H9 (cell line): ENCODE measurements around the gene UBAC2. TPM values are rescaled to one million over a fixed set of nuclear protein-coding genes. Genes with fewer than 3 reads are reported as not detected.

Source experiments
- DNase-seq: peaks from one replicate; pipeline ENCODE4 v3.0.0-alpha.2; 2017
- H2AFZ ChIP-seq: one replicate; pipeline ENCODE4 v1.6.1; 2013; ENCODE audit warnings: mild to moderate bottlenecking, low read length, control low read depth, moderate library complexity
- H2AK5ac ChIP-seq: 2 replicates; pipeline ENCODE4 v1.6.1; 2013; ENCODE audit warnings: low read length, control low read depth, mixed read lengths; ENCODE audit not compliant: insufficient read length
- H2BK120ac ChIP-seq: one replicate; pipeline ENCODE4 v1.6.1; 2013; ENCODE audit warnings: low read depth, mild to moderate bottlenecking, low read length, control low read depth, inconsistent platforms; ENCODE audit not compliant: poor library complexity, severe bottlenecking
- H2BK12ac ChIP-seq: 2 replicates; pipeline ENCODE4 v1.6.1; 2013; ENCODE audit warnings: low read length, control low read depth, mixed read lengths, low read depth; ENCODE audit not compliant: insufficient read length
- H2BK15ac ChIP-seq: 2 replicates; pipeline ENCODE4 v1.6.1; 2013; ENCODE audit warnings: low read depth, low read length, control low read depth
- H2BK20ac ChIP-seq: one replicate; pipeline ENCODE4 v1.6.1; 2013; ENCODE audit warnings: low read depth, mild to moderate bottlenecking, low read length, control low read depth, inconsistent platforms; ENCODE audit not compliant: poor library complexity, severe bottlenecking
- H2BK5ac ChIP-seq: 2 replicates; pipeline ENCODE4 v1.6.1; 2013; ENCODE audit warnings: low read length, control low read depth, mixed read lengths; ENCODE audit not compliant: insufficient read length
- H3K14ac ChIP-seq: 2 replicates; pipeline ENCODE4 v1.6.1; 2013; ENCODE audit warnings: low read length, control low read depth; ENCODE audit not compliant: insufficient read depth
- H3K18ac ChIP-seq: 2 replicates; pipeline ENCODE4 v1.6.1; 2013; ENCODE audit warnings: low read depth, mild to moderate bottlenecking, mixed read lengths, low read length, control low read depth; ENCODE audit not compliant: insufficient read length
- H3K23ac ChIP-seq: 2 replicates; pipeline ENCODE4 v1.6.1; 2013; ENCODE audit warnings: low read length, control low read depth, mixed read lengths, low read depth; ENCODE audit not compliant: insufficient read length
- H3K23me2 ChIP-seq: 2 replicates; pipeline ENCODE4 v1.6.1; 2013; ENCODE audit warnings: low read depth, mild to moderate bottlenecking, mixed read lengths, low read length, control low read depth; ENCODE audit not compliant: insufficient read length, poor library complexity, severe bottlenecking
- H3K27ac ChIP-seq: 2 replicates; pipeline ENCODE4 v1.5.1; 2013; ENCODE audit warnings: low read length, control low read depth, mixed read lengths, low read depth; ENCODE audit not compliant: insufficient read length
- H3K27me3 ChIP-seq: 2 replicates; pipeline ENCODE4 v1.6.1; 2013; ENCODE audit warnings: low read length, control low read depth, inconsistent platforms; ENCODE audit not compliant: insufficient read depth
- H3K4ac ChIP-seq: 2 replicates; pipeline ENCODE4 v1.6.1; 2013; ENCODE audit warnings: low read depth, mild to moderate bottlenecking, control low read depth, inconsistent platforms, low read length, moderate library complexity
- H3K4me1 ChIP-seq: 2 replicates; pipeline ENCODE4 v1.6.1; 2013; ENCODE audit warnings: low read length, control low read depth, inconsistent platforms; ENCODE audit not compliant: insufficient read depth
- H3K4me2 ChIP-seq: 2 replicates; pipeline ENCODE4 v1.6.1; 2013; ENCODE audit warnings: low read length, control low read depth, mixed read lengths; ENCODE audit not compliant: insufficient read length, insufficient read depth
- H3K56ac ChIP-seq: 2 replicates; pipeline ENCODE4 v1.6.1; 2013; ENCODE audit warnings: low read depth, mild to moderate bottlenecking, mixed read lengths, low read length, control low read depth; ENCODE audit not compliant: insufficient read length
- H3K79me1 ChIP-seq: 2 replicates; pipeline ENCODE4 v1.6.1; 2013; ENCODE audit warnings: low read depth, mild to moderate bottlenecking, moderate library complexity, low read length, control low read depth, inconsistent platforms; ENCODE audit not compliant: insufficient read depth, poor library complexity, severe bottlenecking
- H3K79me2 ChIP-seq: 2 replicates; pipeline ENCODE4 v1.6.1; 2013; ENCODE audit warnings: low read length, control low read depth, inconsistent platforms; ENCODE audit not compliant: insufficient read depth
- H3K9ac ChIP-seq: 2 replicates; pipeline ENCODE4 v1.6.1; 2013; ENCODE audit warnings: low read length, control low read depth, mixed read lengths; ENCODE audit not compliant: insufficient read length; ENCODE audit errors: extremely low read depth
- H3K9me3 ChIP-seq: one replicate; pipeline ENCODE4 v1.6.1; 2013; ENCODE audit warnings: low read depth, low read length, inconsistent platforms; ENCODE audit not compliant: control insufficient read depth
- H3T11ph ChIP-seq: one replicate; pipeline ENCODE4 v1.6.1; 2013; ENCODE audit warnings: mild to moderate bottlenecking, low read length, control low read depth, inconsistent platforms
- H4K20me1 ChIP-seq: one replicate; pipeline ENCODE4 v1.6.1; 2013; ENCODE audit not compliant: control insufficient read depth, insufficient read length, insufficient read depth
- H4K5ac ChIP-seq: 2 replicates; pipeline ENCODE4 v1.6.1; 2013; ENCODE audit warnings: low read depth, mild to moderate bottlenecking, mixed read lengths, low read length, control low read depth; ENCODE audit not compliant: insufficient read length
- H4K8ac ChIP-seq: replicated peaks from 2 replicates; pipeline ENCODE4 v1.6.1; 2013; ENCODE audit warnings: low read length, control low read depth, mixed read lengths, low read depth; ENCODE audit not compliant: insufficient read length
- H4K91ac ChIP-seq: 2 replicates; pipeline ENCODE4 v1.6.1; 2013; ENCODE audit warnings: low read depth, mild to moderate bottlenecking, moderate library complexity, mixed read lengths, low read length, control low read depth; ENCODE audit not compliant: insufficient read length
- H3K27ac Mint-ChIP-seq, 3 experiments: 2 replicates in 2 of 3; 3 replicates in 1 of 3; pipeline ENCODE4 v1.8.0; 2020 to 2021; ENCODE audit warnings: mixed read lengths in 3 of 3, mild to moderate bottlenecking in 1 of 3, moderate library complexity in 1 of 3
- H3K27me3 Mint-ChIP-seq: 2 replicates; pipeline ENCODE4 v1.8.0; 2021; ENCODE audit warnings: low read depth, mild to moderate bottlenecking, moderate library complexity, mixed read lengths
- H3K36me3 Mint-ChIP-seq, 3 experiments: 2 replicates in 2 of 3; 3 replicates in 1 of 3; pipeline ENCODE4 v1.8.0; 2020 to 2021; ENCODE audit warnings: low read depth in 3 of 3, mixed read lengths in 3 of 3; ENCODE audit not compliant: insufficient read depth in 1 of 3
- H3K4me1 Mint-ChIP-seq, 2 experiments: 2 replicates each; pipeline ENCODE4 v1.8.0; 2020; ENCODE audit warnings: mixed read lengths in 2 of 2
- H3K4me3 Mint-ChIP-seq, 2 experiments: 2 replicates in 1 of 2; 3 replicates in 1 of 2; pipeline ENCODE4 v1.8.0; 2020 to 2021; ENCODE audit warnings: mild to moderate bottlenecking in 2 of 2, mixed read lengths in 2 of 2, moderate library complexity in 1 of 2
- H3K9me3 Mint-ChIP-seq, 2 experiments: 2 replicates in 1 of 2; 3 replicates in 1 of 2; pipeline ENCODE4 v1.8.0; 2020; ENCODE audit warnings: mild to moderate bottlenecking in 2 of 2, mixed read lengths in 2 of 2, moderate library complexity in 1 of 2
- CTCF ChIP-seq: fragments of 200-600 bp; sonication (generic); conservative IDR thresholded peaks from 3 replicates; pipeline ENCODE4 v1.8.0; 2021; ENCODE audit warnings: antibody characterized with exemption, mild to moderate bottlenecking
- WGBS: extraction: QIAGEN DNeasy Blood & Tissue Kit; methylation state at CpG from one replicate; pipeline ENCODE4 v1.1.7; 2013; ENCODE audit warnings: missing lambda C conversion rate, low lambda C conversion rate, mixed read lengths; ENCODE audit not compliant: insufficient read length; ENCODE audit errors: extremely low coverage; 5-methylcytosine and 5-hydroxymethylcytosine counted together
- total RNA-seq: library from RNA; stranded (reverse); gene quantifications from 2 replicates; pipeline ENCODE4 v1.2.1, GENCODE V29; 2021

UBAC2 gene
- total RNA-seq, 1 experiment from 2014 or later, result 52.3 TPM

GRCh38 chr13:99399623-99399974 is 198.9 kb downstream of the UBAC2 start:
- Mint-ChIP-seq H3K36me3 (no peaks in the 10 kb centered on the region), H3K4me3 (no peak overlapping the region), H3K27ac (no peak overlapping the region; a peak in 1 of 7 replicates), H3K9me3 (peaks cover 7% of the 10 kb centered on the region in 2 experiments; a peak in 3 of 5 replicates), H3K4me1 (peaks cover 6 to 15% of the 10 kb centered on the region in 2 experiments), H3K27me3 (peaks cover 3% of the 10 kb centered on the region)
- Histone ChIP-seq H3K23ac (no peak overlapping the region), H2BK5ac (no peak overlapping the region), H4K20me1 (no peaks in the 10 kb centered on the region), H3K79me2 (no peaks in the 10 kb centered on the region), H4K91ac (no peak overlapping the region), H3K27me3 (no peaks in the 10 kb centered on the region), H2BK20ac (no peak overlapping the region), H2BK120ac (no peak overlapping the region), H3K4ac (no peak overlapping the region), H3K27ac (no peak overlapping the region), H3K4me1 (no peaks in the 10 kb centered on the region), H3K9me3 (no peaks in the 10 kb centered on the region), H3K9ac (no peak overlapping the region), H4K5ac (no peak overlapping the region), H3K18ac (no peak overlapping the region), H4K8ac (no peak overlapping the region), H3K56ac (no peak overlapping the region), H3K23me2 (no peaks in the 10 kb centered on the region), H3T11ph (no peak overlapping the region), H3K14ac (no peak overlapping the region), H3K4me2 (no peak overlapping the region), H2BK12ac (no peak overlapping the region), H3K79me1 (no peaks in the 10 kb centered on the region), H2AK5ac (no peak overlapping the region), H2AFZ (no peak overlapping the region), H2BK15ac (no peak overlapping the region)
- no peak for TF ChIP-seq CTCF
- WGBS, result no CpG with 5 or more reads among the region's 8 CpGs
- DNase-seq, result no peak
